ENCODE measurements around the gene SSRP1. TPM values are rescaled to one million over a fixed set of nuclear protein-coding genes. Genes with fewer than 3 reads are reported as not detected.

The SSRP1 gene
- total and polyA plus RNA-seq, 12 donors, result 22.6 to 73.2 (median 35.4) TPM

- DNase-seq (no peak), ATAC-seq (no peak)
- Histone ChIP-seq H3K27ac (no peak overlapping the region), H3K36me3 (peaks cover 3 to 72% (median 11%) of the 10 kb centered on the region in 9 donors), H3K9me3 (peaks cover 0 to under 1% (median 0%) of the 10 kb centered on the region in 11 donors), H3K4me1 (peaks cover 3 to 72% (median 66%) of the 10 kb centered on the region in 9 donors), H3K4me3 (no peak overlapping the region), H3K27me3 (no peaks in the 10 kb centered on the region)
- 88 to 90% methylated on average over 15 of the region's 15 CpGs for WGBS, 2 donors
- intact Hi-C loops (cut with DNase I), result no loop called here
- TF ChIP-seq CTCF (IDR thresholded peaks at IDR 0.05), result no peak
Observed at GRCh38 chr11:57306161-57306876, 29.4 kb downstream of the SSRP1 start.

- peaks cover 3 to 64% (median 58%) of the 10 kb centered on the region in 9 donors for H3K4me1 ChIP-seq
- H3K4me3 ChIP-seq, result no peak overlapping the region
- H3K27ac ChIP-seq, result no peak overlapping the region
- WGBS, 2 donors, result 87 to 92% methylated on average over 8 of the region's 8 CpGs
- intact Hi-C loops (cut with DNase I), result no loop called here
- H3K27me3 ChIP-seq, result no peaks in the 10 kb centered on the region
- no peak for TF ChIP-seq CTCF (IDR thresholded peaks at IDR 0.05)
- H3K9me3 ChIP-seq, result peaks cover 0 to 9% (median 0%) of the 10 kb centered on the region in 11 donors
- H3K36me3 ChIP-seq, result peaks cover 4 to 79% (median 19%) of the 10 kb centered on the region in 9 donors
- ATAC-seq, result no peak
- no peak for DNase-seq
Observed at GRCh38 chr11:57305523-57305922, 30.2 kb downstream of the SSRP1 start.

GRCh38 chr11:57303990-57304579 lies 31.6 kb downstream of the SSRP1 start:
- Histone ChIP-seq H3K27me3 (no peaks in the 10 kb centered on the region), H3K36me3 (peaks cover 15 to 79% (median 33%) of the 10 kb centered on the region in 9 donors), H3K4me1 (peaks cover 0 to 50% (median 44%) of the 10 kb centered on the region in 9 donors), H3K27ac (peak overlapping the region in 2 of 10 donors; percentile 11 to 44), H3K4me3 (no peak overlapping the region), H3K9me3 (peaks cover 0 to 23% (median 14%) of the 10 kb centered on the region in 11 donors)
- DNase-seq, result no peak
- intact Hi-C loops (cut with DNase I), result no loop called here
- no peak for TF ChIP-seq CTCF (IDR thresholded peaks at IDR 0.05)
- WGBS, 2 donors, result 83 to 90% methylated on average over 8 of the region's 8 CpGs
- ATAC-seq, result peak in 1 of 8 donors; percentile 19

GRCh38 chr11:57303280-57303989 lies 32.3 kb downstream of the SSRP1 start:
- H3K4me1 ChIP-seq, result peaks cover 0 to 43% (median 38%) of the 10 kb centered on the region in 9 donors
- no peaks in the 10 kb centered on the region for H3K27me3 ChIP-seq
- no peak for DNase-seq
- intact Hi-C loops (cut with DNase I), result no loop called here
- H3K4me3 ChIP-seq, result no peak overlapping the region
- peaks cover 0 to 27% (median 19%) of the 10 kb centered on the region in 11 donors for H3K9me3 ChIP-seq
- no peak for ATAC-seq
- WGBS, 2 donors, result 89% methylated on average over 17 of the region's 17 CpGs
- no peak for TF ChIP-seq CTCF (IDR thresholded peaks at IDR 0.05)
- H3K27ac ChIP-seq, result no peak overlapping the region
- peaks cover 16 to 81% (median 39%) of the 10 kb centered on the region in 9 donors for H3K36me3 ChIP-seq
